ENCODE data around the gene R3HDM4.

The R3HDM4 gene

DNA sequence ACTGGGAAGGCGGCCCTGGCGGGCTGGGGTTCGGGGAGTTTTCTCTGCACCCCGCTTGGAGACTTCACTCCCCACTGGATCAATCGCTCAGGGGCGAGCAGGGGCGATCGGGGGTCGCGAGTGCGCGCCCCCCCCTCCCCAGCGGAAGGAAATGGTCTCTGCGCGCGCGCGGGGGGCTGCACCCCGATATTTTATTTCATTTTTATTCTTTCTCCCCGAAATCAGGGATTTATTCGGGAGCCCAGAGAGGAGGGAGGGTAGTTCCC is 13.2 kb upstream of the R3HDM4 start:
- Histone ChIP-seq H3K4me3 (ENCODE audit: control insufficient read depth in 1 of 7, extremely low read depth in 1 of 7, insufficient read depth in 4 of 7, low read depth in 2 of 7, low read length in 6 of 7) (peak overlapping the region; percentile 69 to 91 (median 84)), H3K4me1 (ENCODE audit: control extremely low read depth in 1 of 4, control insufficient read depth in 4 of 4, insufficient read depth in 4 of 4, low read length in 3 of 4) (peaks cover 0 to 33% (median 31%) of the 10 kb centered on the region in 4 experiments), H3K9me3 (ENCODE audit: control extremely low read depth in 1 of 5, control insufficient read depth in 4 of 5, insufficient read depth in 2 of 5, low read depth in 1 of 5, low read length in 4 of 5) (no peaks in the 10 kb centered on the region), H3K27ac (ENCODE audit: insufficient read depth in 1 of 2, low read depth in 1 of 2, low read length in 2 of 2, poor library complexity in 1 of 2, severe bottlenecking in 2 of 2) (peak overlapping the region in 1 of 2 experiments; percentile 74), H3K27me3 (replicated peaks in 2 of 5; ENCODE audit: control insufficient read depth in 4 of 5, insufficient read depth in 5 of 5, low read length in 4 of 5) (peaks cover 0 to 3% (median under 1%) of the 10 kb centered on the region in 5 experiments), H3K36me3 (ENCODE audit: control insufficient read depth in 4 of 4, insufficient read depth in 4 of 4, low read length in 3 of 4) (peaks cover 0 to 21% (median 7%) of the 10 kb centered on the region in 4 experiments)
- CTCF ChIA-PET = no interaction called here
- WGBS (ENCODE audit: insufficient coverage) = 0% methylated on average over 15 of the region's 21 CpGs
- POLR2A ChIA-PET = no interaction called here
- DNase-seq = no peak

DNA sequence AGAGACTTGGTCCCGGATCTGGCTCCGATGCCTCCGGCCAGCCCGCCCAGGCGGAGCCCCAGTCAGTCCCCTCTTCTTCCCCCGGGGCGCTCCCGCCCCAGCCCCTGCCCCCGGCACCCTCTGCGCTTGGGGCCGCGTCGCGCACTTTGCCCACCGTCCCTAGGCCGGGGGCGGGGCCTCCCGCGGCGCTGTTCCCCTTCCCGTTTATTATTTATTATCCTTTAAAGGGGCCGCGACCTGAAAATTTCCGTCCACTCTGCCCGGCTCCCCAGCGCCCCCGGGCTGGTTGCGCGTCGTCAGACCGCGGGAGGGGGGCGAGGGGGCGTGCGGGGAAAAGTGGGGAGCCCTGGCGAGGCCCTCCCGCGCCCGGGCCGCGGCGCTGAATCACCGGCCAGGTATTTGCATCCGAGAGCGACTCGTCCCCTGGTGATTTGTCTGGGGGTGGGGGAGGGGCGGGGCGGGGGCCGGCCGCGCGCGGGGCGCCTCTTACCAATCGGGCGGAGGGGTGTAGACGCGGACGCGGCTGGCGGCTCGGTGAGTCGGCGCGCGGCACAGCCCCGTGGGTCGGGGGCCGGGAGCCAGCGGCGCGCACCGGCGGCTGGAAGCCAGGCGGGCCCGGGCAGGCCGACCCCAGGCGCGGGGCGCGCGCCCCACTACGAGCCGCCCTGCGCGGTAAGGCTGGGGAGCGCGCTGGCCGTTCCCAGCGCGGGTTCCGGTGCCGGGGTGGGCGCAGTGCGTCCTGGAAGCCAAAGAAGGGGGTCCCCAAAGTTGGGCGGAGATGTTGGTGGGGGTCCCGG is 12.7 kb upstream of the R3HDM4 start, which contains the start of gene ARID3A:
ARID3A (plus strand) TSS at position 510 of the 797 bp plus-strand sequence. CDS start 3,494 bp downstream, outside the sequence.
- POLR2A ChIA-PET = interaction anchor here (1.4 kb wide), 1 partner anchor 15 kb away, joined by 5 read pairs; no protein-coding TSS in a partner anchor
- H3K4me1 ChIP-seq (ENCODE audit: control extremely low read depth in 1 of 4, control insufficient read depth in 4 of 4, insufficient read depth in 4 of 4, low read length in 3 of 4) = peaks cover 0 to 35% (median 33%) of the 10 kb centered on the region in 4 experiments

DNA sequence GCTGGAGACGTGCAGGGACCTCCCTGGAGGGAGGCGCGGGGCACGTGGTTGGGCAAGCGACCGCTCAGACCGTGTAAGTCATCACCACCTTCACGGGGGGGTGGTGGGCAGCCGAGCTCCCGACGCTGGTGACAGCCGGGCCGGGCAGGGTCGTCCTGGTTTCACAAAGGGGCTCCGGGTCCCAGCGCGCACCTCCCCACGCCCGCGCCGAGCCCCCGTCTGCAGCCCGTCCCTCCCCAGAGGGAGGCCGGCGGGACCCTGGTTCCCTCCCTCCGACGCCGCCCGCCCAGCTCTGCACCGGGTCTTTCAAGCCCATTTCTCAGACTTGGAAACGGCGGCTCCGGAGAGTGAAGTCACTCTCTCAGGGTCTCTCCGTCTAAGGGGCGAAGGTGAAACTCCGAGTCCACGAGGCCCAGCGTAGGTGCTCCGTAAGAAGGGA is 12.1 kb upstream of the R3HDM4 start:
- Histone ChIP-seq H3K4me3 (ENCODE audit: control insufficient read depth in 1 of 7, extremely low read depth in 1 of 7, insufficient read depth in 4 of 7, low read depth in 2 of 7, low read length in 6 of 7) (peak overlapping the region; percentile 45 to 91 (median 84)), H3K36me3 (ENCODE audit: control insufficient read depth in 4 of 4, insufficient read depth in 4 of 4, low read length in 3 of 4) (peaks cover 0 to 16% (median 3%) of the 10 kb centered on the region in 4 experiments)
- peak in 1 of 3 donors; percentile 55 for DNase-seq

More for the DNA sequence above, 12.7 kb upstream of the R3HDM4 start, which contains the start of gene ARID3A:
- under 1% methylated on average over 59 of the region's 97 CpGs for WGBS (ENCODE audit: insufficient coverage)
- peak within 1 kb of the TSS; percentile 69 to 91 (median 84) for H3K4me3 ChIP-seq (ENCODE audit: control insufficient read depth in 1 of 7, extremely low read depth in 1 of 7, insufficient read depth in 4 of 7, low read depth in 2 of 7, low read length in 6 of 7)
- H3K27me3 ChIP-seq (replicated peaks in 2 of 5; ENCODE audit: control insufficient read depth in 4 of 5, insufficient read depth in 5 of 5, low read length in 4 of 5) = peaks cover 0 to 8% (median 2%) of the 10 kb centered on the region in 5 experiments
- peak; percentile 79 to 90 (median 86) for DNase-seq
- H3K27ac ChIP-seq (ENCODE audit: insufficient read depth in 1 of 2, low read depth in 1 of 2, low read length in 2 of 2, poor library complexity in 1 of 2, severe bottlenecking in 2 of 2) = peak within 1 kb of the TSS; percentile 61 to 91
- CTCF ChIA-PET = interaction anchor here (1.2 to 4.5 kb wide), 3 partner anchors 12 to 158 kb away, joined by 3 to 90 read pairs (median 35); partner anchors contain the start of gene WDR18
- H3K36me3 ChIP-seq (ENCODE audit: control insufficient read depth in 4 of 4, insufficient read depth in 4 of 4, low read length in 3 of 4) = peaks cover 0 to 18% (median 5%) of the 10 kb centered on the region in 4 experiments
- no peaks in the 10 kb centered on the region for H3K9me3 ChIP-seq (ENCODE audit: control extremely low read depth in 1 of 5, control insufficient read depth in 4 of 5, insufficient read depth in 2 of 5, low read depth in 1 of 5, low read length in 4 of 5)

DNA sequence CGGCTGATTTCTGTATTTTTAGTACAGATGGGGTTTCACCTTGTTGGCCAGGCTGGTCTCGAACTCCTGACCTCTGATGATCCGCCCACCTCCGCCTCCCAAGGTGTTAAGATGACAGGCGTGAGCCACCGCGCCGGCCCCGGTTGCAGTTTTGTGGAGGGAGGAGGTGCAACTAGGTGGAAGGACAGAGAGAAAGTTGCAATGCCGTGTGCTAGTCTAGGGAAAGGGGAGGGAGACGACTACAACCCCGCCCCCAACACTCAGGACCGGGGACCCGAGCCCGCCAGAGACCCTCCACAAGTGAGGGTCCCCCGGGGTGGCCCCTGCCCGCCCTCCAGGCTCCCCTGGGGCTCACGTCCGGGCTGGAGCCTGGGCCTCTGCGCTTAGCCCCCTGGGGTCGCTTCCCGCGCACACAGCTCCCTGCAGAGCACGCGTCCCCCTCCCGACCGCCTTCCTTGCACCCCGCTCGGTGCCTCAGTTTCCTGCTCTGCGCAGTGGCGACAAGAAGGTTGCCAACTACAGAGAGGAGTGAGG is 11.6 kb upstream of the R3HDM4 start:
- H3K27me3 ChIP-seq (replicated peaks in 2 of 5; ENCODE audit: control insufficient read depth in 4 of 5, insufficient read depth in 5 of 5, low read length in 4 of 5) = peaks cover 0 to 19% (median 4%) of the 10 kb centered on the region in 5 experiments
- WGBS (ENCODE audit: insufficient coverage) = 18% methylated on average over 14 of the region's 31 CpGs
- peak overlapping the region; percentile 45 to 91 (median 84) for H3K4me3 ChIP-seq (ENCODE audit: control insufficient read depth in 1 of 7, extremely low read depth in 1 of 7, insufficient read depth in 4 of 7, low read depth in 2 of 7, low read length in 6 of 7)
- H3K4me1 ChIP-seq (ENCODE audit: control extremely low read depth in 1 of 4, control insufficient read depth in 4 of 4, insufficient read depth in 4 of 4, low read length in 3 of 4) = peaks cover 0 to 45% (median 44%) of the 10 kb centered on the region in 4 experiments
- H3K36me3 ChIP-seq (ENCODE audit: control insufficient read depth in 4 of 4, insufficient read depth in 4 of 4, low read length in 3 of 4) = peaks cover 0 to 12% (median 1%) of the 10 kb centered on the region in 4 experiments
- DNase-seq = no peak
- CTCF ChIA-PET = interaction anchor here (1.1 to 4.5 kb wide), 12 partner anchors 13 to 157 kb away, joined by 3 to 90 read pairs (median 5); partner anchors contain the start of genes CFD and WDR18
- H3K27ac ChIP-seq (ENCODE audit: insufficient read depth in 1 of 2, low read depth in 1 of 2, low read length in 2 of 2, poor library complexity in 1 of 2, severe bottlenecking in 2 of 2) = peak overlapping the region in 1 of 2 experiments; percentile 91
- H3K9me3 ChIP-seq (ENCODE audit: control extremely low read depth in 1 of 5, control insufficient read depth in 4 of 5, insufficient read depth in 2 of 5, low read depth in 1 of 5, low read length in 4 of 5) = no peaks in the 10 kb centered on the region
- POLR2A ChIA-PET = interaction anchor here (1.3 to 1.8 kb wide), 3 partner anchors 10 to 59 kb away, joined by 3 to 6 read pairs (median 5); partner anchors contain the start of gene WDR18

More for the DNA sequence above, 12.1 kb upstream of the R3HDM4 start:
- H3K4me1 ChIP-seq (ENCODE audit: control extremely low read depth in 1 of 4, control insufficient read depth in 4 of 4, insufficient read depth in 4 of 4, low read length in 3 of 4) = peaks cover 0 to 40% (median 39%) of the 10 kb centered on the region in 4 experiments
- POLR2A ChIA-PET = interaction anchor here (1.4 to 1.8 kb wide), 2 partner anchors 16 to 59 kb away, joined by 5 to 6 read pairs; partner anchors contain the start of gene WDR18
- peak overlapping the region; percentile 61 to 91 for H3K27ac ChIP-seq (ENCODE audit: insufficient read depth in 1 of 2, low read depth in 1 of 2, low read length in 2 of 2, poor library complexity in 1 of 2, severe bottlenecking in 2 of 2)
- no peaks in the 10 kb centered on the region for H3K9me3 ChIP-seq (ENCODE audit: control extremely low read depth in 1 of 5, control insufficient read depth in 4 of 5, insufficient read depth in 2 of 5, low read depth in 1 of 5, low read length in 4 of 5)
- 0% methylated on average over 38 of the region's 39 CpGs for WGBS (ENCODE audit: insufficient coverage)
- H3K27me3 ChIP-seq (replicated peaks in 2 of 5; ENCODE audit: control insufficient read depth in 4 of 5, insufficient read depth in 5 of 5, low read length in 4 of 5) = peaks cover 0 to 14% (median 4%) of the 10 kb centered on the region in 5 experiments
- CTCF ChIA-PET = interaction anchor here (1.1 to 4.5 kb wide), 7 partner anchors 12 to 158 kb away, joined by 3 to 90 read pairs (median 11); partner anchors contain the start of gene WDR18

DNA sequence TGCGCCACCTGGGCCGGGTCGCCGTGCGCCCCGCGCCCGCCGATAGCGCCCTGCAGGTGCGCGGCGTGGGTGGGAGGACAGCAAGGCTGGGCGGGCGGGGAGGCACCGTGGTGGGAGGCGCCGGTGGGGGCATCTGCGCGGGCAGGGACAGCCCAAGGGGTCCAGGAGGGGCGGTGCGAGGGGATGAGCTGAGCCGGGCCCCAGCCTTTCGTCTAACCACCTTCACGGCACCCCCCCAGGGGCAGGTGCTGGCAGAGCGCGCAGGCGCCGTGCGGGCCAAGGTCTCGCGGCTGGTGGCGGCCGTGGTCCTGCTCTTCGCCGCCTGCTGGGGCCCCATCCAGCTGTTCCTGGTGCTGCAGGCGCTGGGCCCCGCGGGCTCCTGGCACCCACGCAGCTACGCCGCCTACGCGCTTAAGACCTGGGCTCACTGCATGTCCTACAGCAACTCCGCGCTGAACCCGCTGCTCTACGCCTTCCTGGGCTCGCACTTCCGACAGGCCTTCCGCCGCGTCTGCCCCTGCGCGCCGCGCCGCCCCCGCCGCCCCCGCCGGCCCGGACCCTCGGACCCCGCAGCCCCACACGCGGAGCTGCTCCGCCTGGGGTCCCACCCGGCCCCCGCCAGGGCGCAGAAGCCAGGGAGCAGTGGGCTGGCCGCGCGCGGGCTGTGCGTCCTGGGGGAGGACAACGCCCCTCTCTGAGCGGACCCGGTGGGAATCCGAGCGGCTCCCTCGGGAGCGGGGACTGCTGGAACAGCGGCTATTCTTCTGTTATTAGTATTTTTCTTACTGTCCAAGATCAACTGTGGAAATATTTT is 7.2 kb upstream of the R3HDM4 start:
- ChIA-PET CTCF (interaction anchor here (0.7 to 2.2 kb wide), 12 partner anchors 13 to 149 kb away, joined by 3 to 14 read pairs (median 4); partner anchors contain the start of genes MED16 and RNU6-9), POLR2A (no interaction called here)
- peak overlapping the region in 6 of 7 experiments; percentile 5 to 55 (median 36) for H3K4me3 ChIP-seq (ENCODE audit: control insufficient read depth in 1 of 7, extremely low read depth in 1 of 7, insufficient read depth in 4 of 7, low read depth in 2 of 7, low read length in 6 of 7)
- DNase-seq = peak; percentile 58 to 73 (median 65)
- H3K27ac ChIP-seq (ENCODE audit: insufficient read depth in 1 of 2, low read depth in 1 of 2, low read length in 2 of 2, poor library complexity in 1 of 2, severe bottlenecking in 2 of 2) = no peak overlapping the region
- H3K27me3 ChIP-seq (replicated peaks in 2 of 5; ENCODE audit: control insufficient read depth in 4 of 5, insufficient read depth in 5 of 5, low read length in 4 of 5) = peaks cover 0 to 41% (median 9%) of the 10 kb centered on the region in 5 experiments
- peaks cover 0 to 62% (median 56%) of the 10 kb centered on the region in 4 experiments for H3K4me1 ChIP-seq (ENCODE audit: control extremely low read depth in 1 of 4, control insufficient read depth in 4 of 4, insufficient read depth in 4 of 4, low read length in 3 of 4)
- no peaks in the 10 kb centered on the region for H3K9me3 ChIP-seq (ENCODE audit: control extremely low read depth in 1 of 5, control insufficient read depth in 4 of 5, insufficient read depth in 2 of 5, low read depth in 1 of 5, low read length in 4 of 5)
- 3% methylated on average over 47 of the region's 84 CpGs for WGBS (ENCODE audit: insufficient coverage)
- no peaks in the 10 kb centered on the region for H3K36me3 ChIP-seq (ENCODE audit: control insufficient read depth in 4 of 4, insufficient read depth in 4 of 4, low read length in 3 of 4)
